Bronchial epithelial cell (primary cell): Measurements from ENCODE around the gene PSMD14. TPM values are rescaled to one million over a fixed set of nuclear protein-coding genes. Genes with fewer than 3 reads are reported as not detected.

Source experiments
- DNase-seq: peaks from one replicate; pipeline ENCODE4 v3.0.0-alpha.2; 2010; ENCODE audit warnings: low read depth
- FAIRE-seq: peaks from 2 replicates; lab custom pipeline; 2011; peaks lifted over from hg19 to GRCh38; lab: Jason Lieb, UNC
- H3K27me3 ChIP-seq: 2 replicates; pipeline ENCODE4 v1.5.1; 2011; ENCODE audit warnings: low read length; ENCODE audit not compliant: control insufficient read depth, insufficient read depth
- H3K36me3 ChIP-seq: 2 replicates; pipeline ENCODE4 v1.5.1; 2011; ENCODE audit warnings: low read length; ENCODE audit not compliant: control insufficient read depth, insufficient read depth
- H3K4me3 ChIP-seq: 2 replicates; pipeline ENCODE4 v1.5.1; 2011; ENCODE audit warnings: mild to moderate bottlenecking, low read depth, low read length, control low read depth
- CTCF ChIP-seq: IDR thresholded peaks from 2 replicates; pipeline ENCODE4 v1.5.1; 2011; ENCODE audit warnings: mild to moderate bottlenecking, moderate library complexity, low read length, control low read depth, inconsistent platforms; ENCODE audit not compliant: insufficient read depth, severe bottlenecking
- total RNA-seq: library from RNA; depleted of rRNA; stranded (reverse); fragments of >200 nt; gene quantifications from 2 replicates; pipeline ENCODE4 v1.2.1, GENCODE V29; 2014

Gene PSMD14
- total RNA-seq, 1 donor from 2014 or later, result 156 TPM

GRCh38 chr2:161432107-161432506, 123.9 kb downstream of the PSMD14 start:
- peaks cover 18% of the 10 kb centered on the region for H3K27me3 ChIP-seq
- FAIRE-seq, result no peak
- TF ChIP-seq CTCF, result no peak
- DNase-seq, result no peak
- H3K36me3 ChIP-seq, result no peaks in the 10 kb centered on the region
- H3K4me3 ChIP-seq, result no peak overlapping the region

GRCh38 chr2:161434118-161434517, 125.9 kb downstream of the PSMD14 start:
- Histone ChIP-seq H3K36me3 (no peaks in the 10 kb centered on the region), H3K27me3 (peaks cover 9% of the 10 kb centered on the region), H3K4me3 (no peak overlapping the region)
- no peak for DNase-seq
- no peak for TF ChIP-seq CTCF
- FAIRE-seq, result no peak

- FAIRE-seq (no peak), DNase-seq (peak; percentile 93)
- peaks cover 5% of the 10 kb centered on the region for H3K27me3 ChIP-seq
Measured at GRCh38 chr2:161436411-161436810, 128.2 kb downstream of the PSMD14 start.

GRCh38 chr2:161438598-161438997, 130.4 kb downstream of the PSMD14 start:
- no peak for FAIRE-seq

More at GRCh38 chr2:161436411-161436810, 128.2 kb downstream of the PSMD14 start:
- Histone ChIP-seq H3K4me3 (no peak overlapping the region), H3K36me3 (no peaks in the 10 kb centered on the region)
- TF ChIP-seq CTCF, result no peak

GRCh38 chr2:161445097-161445496, 136.9 kb downstream of the PSMD14 start:
- TF ChIP-seq CTCF, result no peak
- DNase-seq (no peak), FAIRE-seq (no peak)
- H3K36me3 ChIP-seq, result no peaks in the 10 kb centered on the region
- no peaks in the 10 kb centered on the region for H3K27me3 ChIP-seq
- H3K4me3 ChIP-seq, result no peak overlapping the region

More at GRCh38 chr2:161438598-161438997, 130.4 kb downstream of the PSMD14 start:
- Histone ChIP-seq H3K36me3 (no peaks in the 10 kb centered on the region), H3K4me3 (no peak overlapping the region), H3K27me3 (peaks cover 1% of the 10 kb centered on the region)
- no peak for TF ChIP-seq CTCF
- no peak for DNase-seq

GRCh38 chr2:161448431-161448830, 140.2 kb downstream of the PSMD14 start:
- no peak for TF ChIP-seq CTCF
- no peaks in the 10 kb centered on the region for H3K36me3 ChIP-seq
- no peaks in the 10 kb centered on the region for H3K27me3 ChIP-seq
- H3K4me3 ChIP-seq, result no peak overlapping the region
- FAIRE-seq (no peak), DNase-seq (no peak)

Other genes starting within 250 kb of the PSMD14 start
- 43.2 and 68.7 TPM in 2 replicates for gene TANK, start 148.0 kb upstream of the PSMD14 start, total RNA-seq
- under 0.01 TPM in 2 replicates for gene TBR1, start 107.9 kb downstream of the PSMD14 start, total RNA-seq